HCT116 (cell line): Measurements from ENCODE around the gene ATP8B3.

Source experiments
- EZH2 ChIP-seq: fragments of 200-600 bp; sonication (generic); IDR thresholded peaks from 2 replicates; pipeline ENCODE4 v1.6.1; 2017; ENCODE audit warnings: antibody characterized with exemption, mixed run types
- EZH2phosphoT487 ChIP-seq: fragments of 200-600 bp; IDR thresholded peaks from 2 replicates; pipeline ENCODE4 v1.6.1; 2018; ENCODE audit warnings: antibody characterized with exemption, borderline replicate concordance
- JUND ChIP-seq: IDR thresholded peaks from 2 replicates; pipeline ENCODE4 v1.6.1; 2012
- MAX ChIP-seq: IDR thresholded peaks from 2 replicates; pipeline ENCODE4 v1.6.1; 2012
- POLR2A ChIP-seq: IDR thresholded peaks from 2 replicates; pipeline ENCODE4 v1.7.0; 2011; ENCODE audit warnings: borderline replicate concordance; ENCODE audit not compliant: insufficient read depth, insufficient read length; ENCODE audit errors: extremely low read depth
- REST ChIP-seq: IDR thresholded peaks from 2 replicates; pipeline ENCODE4 v1.6.1; 2012; ENCODE audit warnings: low read depth

DNA sequence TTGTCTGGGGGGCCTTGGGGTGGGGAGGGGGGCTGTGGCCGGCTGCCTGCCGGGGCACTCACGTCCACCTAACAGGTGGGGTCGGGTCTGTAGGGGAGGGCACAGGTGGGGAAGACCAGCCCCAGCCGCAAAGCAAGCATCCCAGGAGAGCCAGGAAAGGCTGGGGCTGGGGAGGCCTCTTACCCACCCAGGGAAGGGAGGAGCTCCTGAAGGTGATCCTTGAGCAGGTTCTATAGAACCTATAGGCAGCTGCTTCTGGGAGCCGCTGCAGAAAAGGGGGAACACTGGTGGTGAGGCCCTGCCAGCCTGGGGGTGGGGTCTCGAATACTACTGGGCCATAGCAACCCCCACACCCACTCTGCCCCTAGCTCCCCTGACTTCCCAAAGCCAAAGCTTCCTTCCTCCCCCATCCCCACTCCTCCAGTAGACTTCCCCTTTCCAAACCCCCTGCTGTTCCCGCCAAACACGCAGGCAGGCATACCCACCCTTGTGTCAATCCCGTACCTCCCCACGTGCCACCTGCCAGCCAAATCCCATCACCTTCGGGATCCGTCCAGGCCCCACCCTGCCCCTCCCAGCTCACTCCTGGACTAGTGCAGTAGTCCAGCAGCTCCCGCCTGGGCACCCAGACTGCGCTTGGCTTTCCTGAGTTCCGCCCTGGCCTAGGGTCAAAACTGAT is 45.7 kb upstream of the ATP8B3 start:
- TF ChIP-seq MAX (no peak), EZH2 (no peak), REST (no peak), EZH2phosphoT487 (no peak), POLR2A (no peak), JUND (no peak)
